H1 (cell line): ENCODE measurements around the gene APBB1. TPM values are rescaled to one million over a fixed set of nuclear protein-coding genes. Genes with fewer than 3 reads are reported as not detected.

Experiments used
- CTCF ChIA-PET: fragments of 300-600 bp; sonication (Branson Sonifier 250); formaldehyde crosslinking; loops from one replicate; lab custom pipeline; 2021; ENCODE audit not compliant: partially characterized antibody; lab: Charles Lee
- POLR2A ChIA-PET: fragments of 300-600 bp; sonication (Branson Sonifier 250); formaldehyde crosslinking; loops from one replicate; lab custom pipeline; 2021; ENCODE audit warnings: inconsistent platforms; ENCODE audit not compliant: partially characterized antibody; lab: Charles Lee
- DNase-seq, 2 experiments: peaks; one replicate each; pipeline versions ENCODE4 v3.0.0 to v3.0.0-alpha.2; 2010 to 2022; ENCODE audit warnings: low spot score in 2 of 2, low read depth in 1 of 2, mixed read lengths in 1 of 2
- FAIRE-seq: peaks from 2 replicates; lab custom pipeline; 2011; peaks lifted over from hg19 to GRCh38; lab: Jason Lieb, UNC
- H2AFZ ChIP-seq: 2 replicates; pipeline ENCODE4 v1.8.1; 2012; ENCODE audit warnings: low read length, inconsistent platforms
- H2AK5ac ChIP-seq: 2 replicates; pipeline ENCODE4 v1.6.1; 2013; ENCODE audit warnings: low read depth, low read length
- H2BK120ac ChIP-seq: replicated peaks from 2 replicates; pipeline ENCODE3; 2013; ENCODE audit warnings: low read depth, low read length, inconsistent platforms
- H2BK12ac ChIP-seq: 2 replicates; pipeline ENCODE4 v1.6.1; 2013; ENCODE audit warnings: low read depth, low read length
- H2BK15ac ChIP-seq: 2 replicates; pipeline ENCODE4 v1.6.1; 2013; ENCODE audit warnings: low read length
- H2BK20ac ChIP-seq: 2 replicates; pipeline ENCODE4 v1.6.1; 2013; ENCODE audit warnings: low read length
- H2BK5ac ChIP-seq: 2 replicates; pipeline ENCODE4 v1.6.1; 2013; ENCODE audit warnings: low read depth, low read length
- H3K14ac ChIP-seq: 2 replicates; pipeline ENCODE4 v1.6.1; 2013; ENCODE audit warnings: inconsistent platforms; ENCODE audit not compliant: insufficient read length
- H3K18ac ChIP-seq: 2 replicates; pipeline ENCODE4 v1.6.1; 2013; ENCODE audit warnings: low read length; ENCODE audit errors: extremely low read depth
- H3K23ac ChIP-seq: 2 replicates; pipeline ENCODE4 v1.6.1; 2013; ENCODE audit warnings: inconsistent platforms; ENCODE audit not compliant: insufficient read length
- H3K23me2 ChIP-seq: 2 replicates; pipeline ENCODE4 v1.6.1; 2013; ENCODE audit warnings: low read depth, low read length
- H3K27ac ChIP-seq: 2 replicates; pipeline ENCODE4 v1.6.1; 2011; ENCODE audit warnings: low read depth, low read length, inconsistent platforms
- H3K27me3 ChIP-seq, 4 experiments: replicated peaks in 1 of 4; 1 replicate in 1 of 4; 2 replicates in 3 of 4; pipeline versions ENCODE4 v1.6.1 to v1.8.1; 2011 to 2013; ENCODE audit warnings: low read length in 3 of 4, mild to moderate bottlenecking in 3 of 4, inconsistent platforms in 2 of 4, mixed read lengths in 2 of 4, moderate library complexity in 1 of 4; ENCODE audit not compliant: control insufficient read depth in 3 of 4, insufficient read depth in 3 of 4; ENCODE audit errors: extremely low read depth in 1 of 4
- H3K36me3 ChIP-seq, 4 experiments: 2 replicates each; pipeline versions ENCODE4 v1.6.1 to v1.8.1; 2011 to 2013; ENCODE audit warnings: mild to moderate bottlenecking in 4 of 4, low read length in 3 of 4, moderate library complexity in 2 of 4, control low read depth in 1 of 4, inconsistent platforms in 1 of 4; ENCODE audit not compliant: insufficient read depth in 4 of 4, control insufficient read depth in 2 of 4
- H3K4ac ChIP-seq: replicated peaks from 2 replicates; pipeline ENCODE3; 2013; ENCODE audit warnings: low read length, low read depth, mixed read lengths, inconsistent platforms; ENCODE audit not compliant: insufficient read length
- H3K4me1 ChIP-seq, 4 experiments: replicated peaks in 1 of 4; 1 replicate in 1 of 4; 2 replicates in 3 of 4; pipeline versions ENCODE4 v1.6.1 to v1.8.1; 2011 to 2013; ENCODE audit warnings: low read length in 3 of 4, inconsistent platforms in 2 of 4, mixed read lengths in 1 of 4; ENCODE audit not compliant: insufficient read depth in 4 of 4, control insufficient read depth in 3 of 4
- H3K4me2 ChIP-seq, 2 experiments: 2 replicates each; pipeline versions ENCODE4 v1.6.1 to v1.8.1; 2011 to 2013; ENCODE audit warnings: low read depth in 2 of 2, low read length in 2 of 2, control low read depth in 1 of 2, inconsistent platforms in 1 of 2, mild to moderate bottlenecking in 1 of 2; ENCODE audit not compliant: insufficient read depth in 1 of 2
- H3K4me3 ChIP-seq, 4 experiments: fragments of 200-600, 300-600 bp in 1 of 4; sonication (generic), shearing (Covaris generic), sonication (Bioruptor Twin) in 1 of 4; 2 replicates each; pipeline versions ENCODE4 v1.5.1 to v1.8.1; 2011 to 2016; ENCODE audit warnings: low read length in 4 of 4, low read depth in 3 of 4, control low read depth in 2 of 4, inconsistent platforms in 2 of 4, mild to moderate bottlenecking in 2 of 4, mixed read lengths in 1 of 4, moderate library complexity in 1 of 4; ENCODE audit not compliant: insufficient read depth in 2 of 4; ENCODE audit errors: extremely low read depth in 1 of 4
- H3K56ac ChIP-seq: replicated peaks from 2 replicates; pipeline ENCODE3; 2013; ENCODE audit warnings: low read depth, mild to moderate bottlenecking, mixed read lengths, low read length, inconsistent platforms; ENCODE audit not compliant: insufficient read length
- H3K79me1 ChIP-seq: 2 replicates; pipeline ENCODE4 v1.6.1; 2013; ENCODE audit warnings: low read depth, low read length, control low read depth
- H3K79me2 ChIP-seq, 2 experiments: 2 replicates each; pipeline versions ENCODE4 v1.6.1 to v1.8.1; 2012 to 2013; ENCODE audit warnings: low read length in 2 of 2, mild to moderate bottlenecking in 2 of 2, inconsistent platforms in 1 of 2; ENCODE audit not compliant: insufficient read depth in 2 of 2, control insufficient read depth in 1 of 2
- H3K9ac ChIP-seq, 4 experiments: replicated peaks in 1 of 4; 1 replicate in 1 of 4; 2 replicates in 3 of 4; pipeline versions ENCODE4 v1.6.1 to v1.8.1; 2011 to 2013; ENCODE audit warnings: low read depth in 3 of 4, low read length in 3 of 4, control low read depth in 2 of 4, mild to moderate bottlenecking in 2 of 4, moderate library complexity in 2 of 4, inconsistent platforms in 1 of 4; ENCODE audit errors: extremely low read depth in 1 of 4
- H3K9me3 ChIP-seq, 2 experiments: 2 replicates each; pipeline versions ENCODE4 v1.6.1 to v1.8.1; 2012 to 2013; ENCODE audit warnings: mild to moderate bottlenecking in 2 of 2, moderate library complexity in 2 of 2, control low read depth in 1 of 2, inconsistent platforms in 1 of 2, low read depth in 1 of 2, low read length in 1 of 2, mixed read lengths in 1 of 2; ENCODE audit not compliant: insufficient read depth in 2 of 2
- H4K20me1 ChIP-seq, 2 experiments: replicated peaks in 1 of 2; 2 replicates each; pipeline versions ENCODE3 to v1.8.1; 2011 to 2013; ENCODE audit warnings: inconsistent platforms in 2 of 2, low read length in 2 of 2, mild to moderate bottlenecking in 1 of 2; ENCODE audit not compliant: insufficient read depth in 2 of 2, control insufficient read depth in 1 of 2
- H4K5ac ChIP-seq: 2 replicates; pipeline ENCODE4 v1.6.1; 2013; ENCODE audit warnings: low read length, low read depth, mixed read lengths, inconsistent platforms; ENCODE audit not compliant: insufficient read length
- H4K8ac ChIP-seq: 2 replicates; pipeline ENCODE4 v1.8.0; 2013; ENCODE audit warnings: mild to moderate bottlenecking, moderate library complexity, low read length, inconsistent platforms; ENCODE audit not compliant: insufficient read depth; ENCODE audit errors: extremely low read depth
- H4K91ac ChIP-seq: replicated peaks from 2 replicates; pipeline ENCODE3; 2013; ENCODE audit warnings: low read length, mixed read lengths, inconsistent platforms; ENCODE audit not compliant: insufficient read length
- ATF3 ChIP-seq: IDR thresholded peaks from 2 replicates; pipeline ENCODE4 v1.6.1; 2011; ENCODE audit warnings: low read depth, mild to moderate bottlenecking, low read length; ENCODE audit not compliant: insufficient read depth
- CEBPB ChIP-seq: IDR thresholded peaks from 2 replicates; pipeline ENCODE4 v1.6.1; 2012; ENCODE audit warnings: low read depth, low read length
- EP300 ChIP-seq, 2 experiments: IDR thresholded peaks; 1 replicate in 1 of 2; 2 replicates in 1 of 2; pipeline ENCODE4 v1.6.1; 2011 to 2012; ENCODE audit warnings: low read depth in 2 of 2, low read length in 2 of 2, mild to moderate bottlenecking in 2 of 2, borderline replicate concordance in 1 of 2, inconsistent platforms in 1 of 2, moderate library complexity in 1 of 2
- JUND ChIP-seq: IDR thresholded peaks from 2 replicates; pipeline ENCODE4 v1.6.1; 2011; ENCODE audit warnings: mild to moderate bottlenecking, improper control_type of control experiment, low read length
- RBBP5 ChIP-seq: IDR thresholded peaks from 2 replicates; pipeline ENCODE4 v1.7.1; 2012; ENCODE audit warnings: low read depth, mild to moderate bottlenecking, inconsistent platforms, low read length, moderate library complexity, borderline replicate concordance
- RXRA ChIP-seq: IDR thresholded peaks from 2 replicates; pipeline ENCODE4 v1.6.1; 2011; ENCODE audit warnings: low read depth, mild to moderate bottlenecking, low read length, moderate library complexity; ENCODE audit not compliant: insufficient read depth
- SIX5 ChIP-seq: IDR thresholded peaks from 2 replicates; pipeline ENCODE4 v1.6.1; 2011; ENCODE audit warnings: mild to moderate bottlenecking, low read depth, low read length
- TBP ChIP-seq: IDR thresholded peaks from 2 replicates; pipeline ENCODE4 v1.6.1; 2011; ENCODE audit warnings: low read depth, low read length, improper control_type of control experiment
- WGBS, 2 experiments: shearing (Covaris generic) in 1 of 2; methylation state at CpG; one replicate each; pipeline versions ENCODE4 v1.1.6 to v1.1.7; 2013 to 2015; ENCODE audit warnings: low lambda C conversion rate in 2 of 2, mixed read lengths in 2 of 2, inconsistent platforms in 1 of 2, low coverage in 1 of 2, missing lambda C conversion rate in 1 of 2; ENCODE audit not compliant: insufficient replicate concordance in 2 of 2, insufficient coverage in 1 of 2, insufficient read length in 1 of 2; ENCODE audit errors: extremely low coverage in 1 of 2, missing lambda C conversion rate in 1 of 2; 5-methylcytosine and 5-hydroxymethylcytosine counted together
- polyA plus RNA-seq, 7 experiments: library from polyadenylated mRNA; depleted of rRNA in 3 of 7; stranded (reverse) in 5 of 7; unstranded in 2 of 7; fragments of >200 nt in 5 of 7; fragments of 200-250 nt in 2 of 7; gene quantifications; 1 replicate in 5 of 7; 2 replicates in 1 of 7; 4 replicates in 1 of 7; pipeline versions ENCODE4 v1.2.1 to v1.2.3, GENCODE V29; 2011 to 2013; ENCODE audit warnings: missing spikeins in 2 of 7, mixed read lengths in 2 of 7
- total RNA-seq: library from RNA; stranded (reverse); fragmentation: NEBNext Ultra II Directional; extraction: Animal tissue kit (Norgen Biotek cat#: 25700); gene quantifications from 2 replicates; pipeline ENCODE4 v1.2.1, GENCODE V29; 2021

The APBB1 gene
- total and polyA plus RNA-seq, 2 of the 8 experiments (the other 6 are each of a cell fraction or from before 2014, with no cell fraction given), result 23.9 to 33.1 TPM

GRCh38 chr11:6453152-6453551 lies 34.3 kb upstream of the APBB1 start:
- Histone ChIP-seq H3K56ac (no peak overlapping the region), H3K36me3 (peaks cover 0 to 12% (median 6%) of the 10 kb centered on the region in 4 experiments; a peak in 3 of 8 replicates), H3K18ac (no peak overlapping the region), H3K27me3 (no peaks in the 10 kb centered on the region), H4K5ac (no peak overlapping the region), H3K79me2 (no peaks in the 10 kb centered on the region), H2BK5ac (no peak overlapping the region), H3K23ac (no peak overlapping the region), H2AFZ (no peak overlapping the region), H3K4me3 (no peak overlapping the region), H3K9ac (no peak overlapping the region), H2BK120ac (no peak overlapping the region), H3K14ac (no peak overlapping the region), H4K20me1 (no peaks in the 10 kb centered on the region), H3K27ac (no peak overlapping the region), H3K4me1 (no peaks in the 10 kb centered on the region), H3K9me3 (no peaks in the 10 kb centered on the region), H2BK15ac (no peak overlapping the region), H3K4me2 (no peak overlapping the region), H4K91ac (no peak overlapping the region), H3K79me1 (no peaks in the 10 kb centered on the region), H2BK20ac (no peak overlapping the region), H3K4ac (no peak overlapping the region), H3K23me2 (no peaks in the 10 kb centered on the region), H2BK12ac (no peak overlapping the region), H4K8ac (no peak overlapping the region), H2AK5ac (no peak overlapping the region)
- no peak for DNase-seq
- CTCF ChIA-PET, result interaction anchor here (1.0 to 11.0 kb wide), 6 partner anchors 12 to 90 kb away, joined by 3 to 179 read pairs (median 5); partner anchors contain the start of gene HPX
- POLR2A ChIA-PET, result interaction anchor here (1.0 to 4.6 kb wide), 3 partner anchors 9 to 21 kb away, joined by 3 to 12 read pairs (median 4); partner anchors contain the start of gene TRIM3
- no peak for FAIRE-seq
- WGBS, 2 experiments, result 88% methylated on average over 2 of the region's 2 CpGs; no CpG with 5 or more reads in 1 of the 2 experiments
- TF ChIP-seq EP300 (IDR thresholded peaks at IDR 0.05; ENCODE audit: borderline replicate concordance in 1 of 2, low read depth in 2 of 2, low read length in 2 of 2) (no peak), JUND (no peak), RXRA (no peak), CEBPB (no peak), ATF3 (no peak), RBBP5 (no peak), SIX5 (no peak), TBP (no peak)
